UCSD-AML1 (cell line): ENCODE results near the gene HBQ1.
"Not testable (repeated sequence)": the region's sequence is repeated elsewhere in the genome, so short reads cannot be mapped to it uniquely, and the experiment has no call there.

Source experiments
- DNase-seq: peaks from one replicate; lab custom pipeline; 2025; ENCODE audit not compliant: unreplicated experiment; lab: John Stamatoyannopoulos, UW

Gene HBQ1

GRCh38 chr16:175011-175949 is 5.0 kb upstream of the HBQ1 start:
- no peak for DNase-seq

- not testable (repeated sequence) for DNase-seq
These were observed 4.3 kb upstream of the HBQ1 start for GRCh38 chr16:176006-176405.

- not testable (repeated sequence) for DNase-seq
These were observed 3.5 kb upstream of the HBQ1 start, which contains the start of gene HBA1 for GRCh38 chr16:176477-177382. TSS of gene HBA1 (plus strand) at chr16:176680. CDS start at chr16:176717, 37 bp downstream.

- DNase-seq, result no peak
These were observed 2.9 kb upstream of the HBQ1 start for GRCh38 chr16:177394-177822.

GRCh38 chr16:177981-178667 is 2.1 kb upstream of the HBQ1 start:
- DNase-seq, result no peak

- DNase-seq, result no peak
These were observed 1.6 kb upstream of the HBQ1 start for GRCh38 chr16:178668-179015.

GRCh38 chr16:179211-180092 is 807 bp upstream of the HBQ1 start:
- no peak for DNase-seq

- peak; percentile 85 for DNase-seq
These were observed 664 bp downstream of the HBQ1 start for GRCh38 chr16:180681-181564.

- DNase-seq, result no peak
These were observed 1.3 kb downstream of the HBQ1 start for GRCh38 chr16:181565-182021.

- no peak for DNase-seq
These were observed 2.7 kb downstream of the HBQ1 start for GRCh38 chr16:183005-183404.

GRCh38 chr16:185213-185612 is 5.0 kb downstream of the HBQ1 start:
- no peak for DNase-seq

GRCh38 chr16:185691-186090 is 5.4 kb downstream of the HBQ1 start:
- DNase-seq, result no peak

- DNase-seq, result no peak
These were observed 7.1 kb downstream of the HBQ1 start for GRCh38 chr16:187330-187729.

GRCh38 chr16:188674-189073 is 8.4 kb downstream of the HBQ1 start:
- no peak for DNase-seq

GRCh38 chr16:189604-190186 is 9.4 kb downstream of the HBQ1 start:
- no peak for DNase-seq

GRCh38 chr16:191831-192230 is 11.6 kb downstream of the HBQ1 start:
- no peak for DNase-seq

GRCh38 chr16:192686-193085 is 12.4 kb downstream of the HBQ1 start:
- no peak for DNase-seq

GRCh38 chr16:193441-193840 is 13.2 kb downstream of the HBQ1 start:
- DNase-seq, result no peak

GRCh38 chr16:194516-194915 is 14.3 kb downstream of the HBQ1 start:
- no peak for DNase-seq
